ENCODE measurements around the gene SLC10A7.

- TF ChIP-seq RFX5 (IDR thresholded peaks at IDR 0.05; ENCODE audit: borderline replicate concordance, low read depth, low read length) (no peak), MAX (IDR thresholded peaks at IDR 0.05) (no peak), NANOG (IDR thresholded peaks at IDR 0.05; ENCODE audit: insufficient read depth, low read depth, low read length, poor library complexity, severe bottlenecking) (no peak), RAD21 (IDR thresholded peaks at IDR 0.05 in 1 of 2, conservative IDR thresholded peaks at IDR 0.05 in 1 of 2; ENCODE audit: low read depth in 2 of 2, low read length in 2 of 2) (no peak), GTF2F1 (IDR thresholded peaks at IDR 0.05; ENCODE audit: borderline replicate concordance, low read depth, low read length) (no peak), SIN3A (conservative IDR thresholded peaks at IDR 0.05 in 1 of 2, IDR thresholded peaks at IDR 0.05 in 1 of 2; ENCODE audit: low read depth in 1 of 2, low read length in 2 of 2) (no peak), CREB1 (IDR thresholded peaks at IDR 0.05) (no peak), SP1 (IDR thresholded peaks at IDR 0.05; ENCODE audit: low read depth, low read length) (no peak), TAF1 (IDR thresholded peaks at IDR 0.05; ENCODE audit: low read depth, low read length) (no peak), ASH2L (IDR thresholded peaks at IDR 0.05; ENCODE audit: low read length) (no peak), EGR1 (IDR thresholded peaks at IDR 0.05; ENCODE audit: borderline replicate concordance, low read depth, low read length) (no peak), SP2 (IDR thresholded peaks at IDR 0.05; ENCODE audit: low read length) (no peak)
- TF ChIP-seq, protein P1, sequence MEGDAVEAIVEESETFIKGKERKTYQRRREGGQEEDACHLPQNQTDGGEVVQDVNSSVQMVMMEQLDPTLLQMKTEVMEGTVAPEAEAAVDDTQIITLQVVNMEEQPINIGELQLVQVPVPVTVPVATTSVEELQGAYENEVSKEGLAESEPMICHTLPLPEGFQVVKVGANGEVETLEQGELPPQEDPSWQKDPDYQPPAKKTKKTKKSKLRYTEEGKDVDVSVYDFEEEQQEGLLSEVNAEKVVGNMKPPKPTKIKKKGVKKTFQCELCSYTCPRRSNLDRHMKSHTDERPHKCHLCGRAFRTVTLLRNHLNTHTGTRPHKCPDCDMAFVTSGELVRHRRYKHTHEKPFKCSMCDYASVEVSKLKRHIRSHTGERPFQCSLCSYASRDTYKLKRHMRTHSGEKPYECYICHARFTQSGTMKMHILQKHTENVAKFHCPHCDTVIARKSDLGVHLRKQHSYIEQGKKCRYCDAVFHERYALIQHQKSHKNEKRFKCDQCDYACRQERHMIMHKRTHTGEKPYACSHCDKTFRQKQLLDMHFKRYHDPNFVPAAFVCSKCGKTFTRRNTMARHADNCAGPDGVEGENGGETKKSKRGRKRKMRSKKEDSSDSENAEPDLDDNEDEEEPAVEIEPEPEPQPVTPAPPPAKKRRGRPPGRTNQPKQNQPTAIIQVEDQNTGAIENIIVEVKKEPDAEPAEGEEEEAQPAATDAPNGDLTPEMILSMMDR (IDR thresholded peaks at IDR 0.05; ENCODE audit: control extremely low read depth in 1 of 3, insufficient read depth in 1 of 3, low read depth in 1 of 3, low read length in 3 of 3): no peak
Measured at GRCh38 chr4:146265950-146266490, 255.7 kb downstream of the SLC10A7 start.
